Heart right ventricle (tissue), 16 donors: ENCODE measurements around the gene SLC35F5. TPM values are rescaled to one million over a fixed set of nuclear protein-coding genes. Genes with fewer than 3 reads are reported as not detected.

Source experiments
- ATAC-seq, 8 donors: fragments of 200-7000 bp; cut with Tn5 transposase; one replicate each; pipeline ENCODE4 v1.9.1; 2020; ENCODE audit warnings: mild to moderate bottlenecking in 8 of 8, moderate library complexity in 8 of 8, moderate number of reproducible peaks in 1 of 8
- DNase-seq, 2 donors: peaks; one replicate each; pipeline ENCODE4 v3.0.0-alpha.2; 2020
- H3K27ac ChIP-seq, 10 donors: fragments of 200-600 bp; sonication (generic) in 2 of 10; one replicate each; pipeline versions ENCODE4 v1.5.0 to v1.8.0; 2020 to 2022; ENCODE audit warnings: mild to moderate bottlenecking in 3 of 10
- H3K27me3 ChIP-seq, 7 donors: fragments of 200-600 bp; one replicate each; pipeline ENCODE4 v1.8.0; 2021 to 2022; ENCODE audit warnings: mild to moderate bottlenecking in 2 of 7
- H3K36me3 ChIP-seq, 9 donors: fragments of 200-600 bp; sonication (generic) in 1 of 9; one replicate each; pipeline versions ENCODE4 v1.5.0 to v1.8.0; 2020 to 2022; ENCODE audit warnings: mild to moderate bottlenecking in 2 of 9
- H3K4me1 ChIP-seq, 9 donors: fragments of 200-600 bp; sonication (generic) in 1 of 9; one replicate each; pipeline versions ENCODE4 v1.5.0 to v1.8.0; 2020 to 2022; ENCODE audit warnings: mild to moderate bottlenecking in 4 of 9
- H3K4me3 ChIP-seq, 10 donors: fragments of 200-600 bp; sonication (generic) in 2 of 10; one replicate each; pipeline versions ENCODE4 v1.5.0 to v1.8.0; 2020 to 2022; ENCODE audit warnings: mild to moderate bottlenecking in 7 of 10, moderate library complexity in 2 of 10
- H3K9me3 ChIP-seq, 11 donors: fragments of 200-600 bp in 10 of 11; sonication (generic) in 2 of 11; one replicate each; pipeline versions ENCODE4 v1.5.0 to v1.8.0; 2013 to 2022; ENCODE audit warnings: mild to moderate bottlenecking in 2 of 11, control low read depth in 1 of 11, moderate library complexity in 1 of 11
- CTCF ChIP-seq, 9 donors: fragments of 200-600 bp; sonication (generic) in 2 of 9; IDR thresholded peaks; one replicate each; pipeline versions ENCODE4 v1.5.0 to v1.8.0; 2021 to 2022; ENCODE audit warnings: antibody characterized with exemption in 9 of 9, mild to moderate bottlenecking in 5 of 9, moderate library complexity in 1 of 9
- WGBS, 2 donors: extraction: QIAGEN DNeasy Blood & Tissue Kit; methylation state at CpG; one replicate each; pipeline ENCODE4 v1.1.7; 2013; ENCODE audit warnings: inconsistent platforms in 1 of 2; 5-methylcytosine and 5-hydroxymethylcytosine counted together
- intact Hi-C, 10 donors: fragments of 100-400 bp; cut with DNase I; formaldehyde crosslinking; loops; one replicate each; pipeline versions ENCODE4 v1.11.1 to v1.14.2; 2022
- polyA plus RNA-seq, 2 donors: library from polyadenylated mRNA; stranded (reverse); fragments of 200-250 nt; gene quantifications; one replicate each; pipeline ENCODE4 v1.2.3, GENCODE V29; 2013
- total RNA-seq, 10 donors: library from RNA; stranded (reverse); fragmentation: NEBNext Ultra II Directional in 3 of 10; extraction: Animal tissue kit (Norgen Biotek cat#: 25700) in 3 of 10; gene quantifications; one replicate each; pipeline versions ENCODE4 v1.2.1 to v1.2.4, GENCODE V29; 2021 to 2023
- donor health status: Arrhythmogenic right ventricular cardiomyopathy.
- donor health status: ischemic (EF 13 %, LVEDD 7.1; RV severe dilation, severe dysfunction).
- donor health status: healthy with polysubstance abuse.
- donor health status: DM: no; HTN: yes; CAD: no.
- donor health status: DM: no; HTN: no; CAD: no.
- donor health status: ischemic (EF 25% LVEDD 6.9; RV normal size, moderate dysfunction).
- donor health status: ischemic (EF 25% LVEDD 5.7; RV mildly dilated, moderate dysfunction).
- donor health status: healthy.
- donor health status: DM: yes; HTN: yes; CAD: no.
- donor health status: Ischemic cardiomyopathy.
- donor health status: ischemic (EF 35%, LVEDD 5.7; RV mildly dilated, moderate dysfunction).
- donor health status: nonischemic (EF 11% LVEDD 7.7; RV severe dilation, severe dysfunction).
- donor health status: DM: yes; HTN: yes; CAD: no.
- donor health status: PGD.
- donor health status: ischemic (EF 29% LVEDD 5.4; RV normal size, mild dysfunction).
- donor health status: nonischemic (EF 23%, LVEDD 6.1; RV moderate dilation, normal function).

Gene SLC35F5
- total and polyA plus RNA-seq, 12 donors: 18.3 to 67.1 (median 58.6) TPM

DNA sequence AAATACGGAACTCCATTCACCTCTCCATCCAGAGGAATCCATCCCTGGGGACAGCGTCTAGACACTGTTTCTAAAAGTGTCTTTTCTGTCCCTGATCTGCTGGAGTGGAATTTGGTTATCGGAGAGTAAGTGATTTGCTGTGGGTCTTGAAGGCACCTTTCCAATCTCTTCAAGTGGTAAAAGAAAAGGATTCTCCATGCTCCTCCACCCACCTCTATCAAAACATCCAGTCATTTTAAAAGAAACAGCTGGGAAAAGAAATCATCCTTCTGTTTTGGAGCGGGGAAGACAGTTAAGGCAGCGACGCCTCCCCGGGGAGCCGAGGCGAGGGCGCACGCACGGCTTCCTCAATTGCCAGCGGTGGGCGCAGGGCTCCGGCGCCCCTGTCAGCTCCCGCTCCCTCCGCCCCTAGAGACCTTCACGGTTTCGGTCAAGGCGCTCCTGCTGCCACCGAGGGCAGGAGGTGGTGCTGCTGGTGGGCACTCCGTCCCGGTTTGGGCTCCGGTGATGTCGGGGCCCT, 547 bp downstream of the SLC35F5 start:
- DNase-seq: no peak
- H3K9me3 ChIP-seq: no peaks in the 10 kb centered on the region
- peak overlapping the region; percentile 65 to 96 (median 84) for H3K4me3 ChIP-seq
- H3K4me1 ChIP-seq: peaks cover 0 to 47% (median 24%) of the 10 kb centered on the region in 9 donors
- ATAC-seq: peak in 7 of 8 donors; percentile 36 to 75 (median 45)
- peaks cover 0 to 33% (median 0%) of the 10 kb centered on the region in 9 donors for H3K36me3 ChIP-seq
- H3K27me3 ChIP-seq: no peaks in the 10 kb centered on the region
- WGBS, 2 donors: 0% methylated on average over 26 of the region's 26 CpGs
- peak overlapping the region; percentile 86 to 97 (median 93) for H3K27ac ChIP-seq
- no peak for TF ChIP-seq CTCF (IDR thresholded peaks at IDR 0.05)
- intact Hi-C loops: loop anchor here in 8 of 10 donors (2.0 to 10.0 kb wide), 6 partner anchors 131 to 199 kb away; partner anchors contain the start of gene ACTR3 (in 5 of the 8)

GRCh38 chr2:113755035-113755834, 1.2 kb downstream of the SLC35F5 start:
- Histone ChIP-seq H3K4me1 (peaks cover 0 to 40% (median 24%) of the 10 kb centered on the region in 9 donors), H3K27ac (peak overlapping the region in 9 of 10 donors; percentile 90 to 97 (median 94)), H3K9me3 (no peaks in the 10 kb centered on the region), H3K36me3 (peaks cover 0 to 40% (median 0%) of the 10 kb centered on the region in 9 donors), H3K4me3 (peak overlapping the region; percentile 65 to 96 (median 84)), H3K27me3 (no peaks in the 10 kb centered on the region)
- TF ChIP-seq CTCF (IDR thresholded peaks at IDR 0.05): no peak
- no peak for DNase-seq
- WGBS, 2 donors: 9% methylated on average over 15 of the region's 15 CpGs
- no peak for ATAC-seq
- intact Hi-C loops: loop anchor here in 7 of 10 donors (2.0 to 10.0 kb wide), 5 partner anchors 132 to 200 kb away; partner anchors contain the start of gene ACTR3 (in 3 of the 7)

GRCh38 chr2:113754160-113754559, 2.3 kb downstream of the SLC35F5 start:
- Histone ChIP-seq H3K9me3 (no peaks in the 10 kb centered on the region), H3K36me3 (peaks cover 0 to 51% (median 7%) of the 10 kb centered on the region in 9 donors), H3K4me1 (peaks cover 0 to 34% (median 24%) of the 10 kb centered on the region in 9 donors), H3K27ac (no peak overlapping the region), H3K4me3 (peak overlapping the region in 1 of 10 donors; percentile 70), H3K27me3 (no peaks in the 10 kb centered on the region)
- WGBS, 2 donors: 89 to 92% methylated on average over 8 of the region's 8 CpGs
- intact Hi-C loops: loop anchor here in 3 of 10 donors (2.0 to 10.0 kb wide), 3 partner anchors 137 to 201 kb away; partner anchors contain the start of gene ACTR3 (in 1 of the 3)
- DNase-seq (no peak), ATAC-seq (no peak)
- no peak for TF ChIP-seq CTCF (IDR thresholded peaks at IDR 0.05)

DNA sequence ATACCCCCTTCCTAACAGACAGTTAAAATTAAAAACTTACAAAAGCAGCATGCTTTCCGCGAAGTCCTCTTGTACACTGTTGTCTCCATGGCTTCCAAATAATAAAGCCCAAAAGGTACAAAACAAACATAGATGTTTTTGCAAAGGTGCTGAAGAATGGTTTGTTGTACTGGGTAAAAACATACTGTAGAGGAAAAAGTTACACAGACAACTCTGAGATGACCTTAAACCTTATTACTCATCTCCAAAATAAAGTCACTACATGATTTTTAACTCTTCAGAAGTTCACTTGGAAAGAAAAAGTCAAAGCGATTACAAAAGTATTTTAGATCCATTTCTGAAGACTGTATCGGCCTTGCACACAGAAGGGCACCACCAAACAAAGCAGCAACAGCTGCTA, 6.1 kb downstream of the SLC35F5 start:
- intact Hi-C loops: loop anchor here in 3 of 10 donors (10.0 kb wide), 2 partner anchors 184 to 204 kb away; no protein-coding TSS in a partner anchor
- H3K9me3 ChIP-seq: no peaks in the 10 kb centered on the region
- no peak for DNase-seq
- H3K27ac ChIP-seq: no peak overlapping the region
- H3K36me3 ChIP-seq: peaks cover 0 to 87% (median 23%) of the 10 kb centered on the region in 9 donors
- H3K4me3 ChIP-seq: no peak overlapping the region
- H3K27me3 ChIP-seq: no peaks in the 10 kb centered on the region
- peaks cover 0 to 23% (median 12%) of the 10 kb centered on the region in 9 donors for H3K4me1 ChIP-seq
- no peak for ATAC-seq
- TF ChIP-seq CTCF (IDR thresholded peaks at IDR 0.05): no peak
- 93 to 99% methylated on average over 4 of the region's 4 CpGs for WGBS, 2 donors
